Gastroesophageal sphincter (tissue), 3 donors: ENCODE data around the gene FLYWCH2.

ENCODE experiments used
- EP300 ChIP-seq: sonication (generic); formaldehyde crosslinking; IDR thresholded peaks from one replicate; pipeline ENCODE4 v1.6.1; 2017; ENCODE audit warnings: antibody characterized with exemption, mild to moderate bottlenecking
- POLR2A ChIP-seq, 2 donors: fragments of 450-650 bp; IDR thresholded peaks; one replicate each; pipeline ENCODE4 v1.6.1; 2017; ENCODE audit warnings: antibody characterized with exemption in 2 of 2, mild to moderate bottlenecking in 2 of 2, moderate library complexity in 1 of 2
- POLR2AphosphoS5 ChIP-seq: sonication (generic); formaldehyde crosslinking; IDR thresholded peaks from one replicate; pipeline ENCODE4 v1.6.1; 2017; ENCODE audit warnings: antibody characterized with exemption
- TF ChIP-seq, protein P1 (sequence below), 4 experiments: fragments of 200-600 bp in 2 of 4; fragments of 450-650 bp in 2 of 4; sonication (generic) in 1 of 4; IDR thresholded peaks; one replicate each; pipeline ENCODE4 v1.5.1; 2017 to 2019; ENCODE audit warnings: antibody characterized with exemption in 4 of 4, mild to moderate bottlenecking in 2 of 4, moderate library complexity in 2 of 4

- TF ChIP-seq EP300 = no peak
- TF ChIP-seq, protein P1, sequence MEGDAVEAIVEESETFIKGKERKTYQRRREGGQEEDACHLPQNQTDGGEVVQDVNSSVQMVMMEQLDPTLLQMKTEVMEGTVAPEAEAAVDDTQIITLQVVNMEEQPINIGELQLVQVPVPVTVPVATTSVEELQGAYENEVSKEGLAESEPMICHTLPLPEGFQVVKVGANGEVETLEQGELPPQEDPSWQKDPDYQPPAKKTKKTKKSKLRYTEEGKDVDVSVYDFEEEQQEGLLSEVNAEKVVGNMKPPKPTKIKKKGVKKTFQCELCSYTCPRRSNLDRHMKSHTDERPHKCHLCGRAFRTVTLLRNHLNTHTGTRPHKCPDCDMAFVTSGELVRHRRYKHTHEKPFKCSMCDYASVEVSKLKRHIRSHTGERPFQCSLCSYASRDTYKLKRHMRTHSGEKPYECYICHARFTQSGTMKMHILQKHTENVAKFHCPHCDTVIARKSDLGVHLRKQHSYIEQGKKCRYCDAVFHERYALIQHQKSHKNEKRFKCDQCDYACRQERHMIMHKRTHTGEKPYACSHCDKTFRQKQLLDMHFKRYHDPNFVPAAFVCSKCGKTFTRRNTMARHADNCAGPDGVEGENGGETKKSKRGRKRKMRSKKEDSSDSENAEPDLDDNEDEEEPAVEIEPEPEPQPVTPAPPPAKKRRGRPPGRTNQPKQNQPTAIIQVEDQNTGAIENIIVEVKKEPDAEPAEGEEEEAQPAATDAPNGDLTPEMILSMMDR (IDR thresholded peaks at IDR 0.05) = peak in 2 of 4 experiments; percentile 20 to 21
- peak; percentile 79 to 92 for TF ChIP-seq POLR2A (IDR thresholded peaks at IDR 0.05)
- peak; percentile 75 for TF ChIP-seq POLR2AphosphoS5
These were observed 28.8 kb downstream of the FLYWCH2 start, which contains the start of gene FLYWCH1 for GRCh38 chr16:2911638-2912329.
